Caco-2 (cell line): ENCODE data around the gene TRAPPC2. TPM values are rescaled to one million over a fixed set of nuclear protein-coding genes. Genes with fewer than 3 reads are reported as not detected.

Experiments
- BruUV-seq: library from RNA; stranded (reverse); fragments of 400-500 nt; replicated peaks from 2 replicates; lab custom pipeline; 2021; lab: Mats Ljungman, UMichigan
- CTCF ChIA-PET: fragments of 300-600 bp; sonication (Branson Sonifier 250); formaldehyde crosslinking; loops from one replicate; lab custom pipeline; 2022; ENCODE audit warnings: antibody characterized with exemption; lab: Charles Lee
- POLR2A ChIA-PET: fragments of 300-600 bp; sonication (Branson Sonifier 250); formaldehyde crosslinking; loops from one replicate; lab custom pipeline; 2022; ENCODE audit warnings: antibody characterized with exemption; lab: Charles Lee
- DNase-seq, 2 experiments: peaks; one replicate each; pipeline versions ENCODE4 v3.0.0 to v3.0.0-alpha.2; 2020 to 2022
- H3K27me3 ChIP-seq: replicated peaks from 2 replicates; pipeline ENCODE4 v1.6.0; 2011; ENCODE audit warnings: low read length; ENCODE audit not compliant: control insufficient read depth, insufficient read depth
- H3K36me3 ChIP-seq: 2 replicates; pipeline ENCODE4 v1.5.1; 2011; ENCODE audit warnings: low read length; ENCODE audit not compliant: control insufficient read depth, insufficient read depth
- H3K4me1 ChIP-seq: fragments of 250-450 bp; sonication (Bioruptor Pico); 2 replicates; pipeline ENCODE4 v1.5.1; 2020; ENCODE audit warnings: mild to moderate bottlenecking
- H3K4me3 ChIP-seq: 2 replicates; pipeline ENCODE4 v1.5.1; 2011; ENCODE audit warnings: low read depth, mild to moderate bottlenecking, control low read depth, low read length
- H3K9me3 ChIP-seq: fragments of 250-450 bp; sonication (Bioruptor Pico); 2 replicates; pipeline ENCODE4 v1.5.1; 2020; ENCODE audit warnings: mild to moderate bottlenecking, moderate library complexity
- H3K27ac Mint-ChIP-seq: one replicate; pipeline ENCODE4 v1.8.0; 2022; ENCODE audit warnings: mixed read lengths; ENCODE audit not compliant: unreplicated experiment
- H3K27me3 Mint-ChIP-seq: one replicate; pipeline ENCODE4 v1.8.0; 2022; ENCODE audit warnings: mixed read lengths; ENCODE audit not compliant: insufficient read depth, unreplicated experiment
- H3K36me3 Mint-ChIP-seq: one replicate; pipeline ENCODE4 v1.8.0; 2022; ENCODE audit warnings: mild to moderate bottlenecking, mixed read lengths; ENCODE audit not compliant: insufficient read depth, unreplicated experiment
- H3K4me1 Mint-ChIP-seq: one replicate; pipeline ENCODE4 v1.8.0; 2022; ENCODE audit warnings: low read depth, mixed read lengths; ENCODE audit not compliant: unreplicated experiment
- H3K4me3 Mint-ChIP-seq: one replicate; pipeline ENCODE4 v1.8.0; 2022; ENCODE audit warnings: mild to moderate bottlenecking, moderate library complexity, mixed read lengths; ENCODE audit not compliant: unreplicated experiment
- H3K9me3 Mint-ChIP-seq: one replicate; pipeline ENCODE4 v1.8.0; 2022; ENCODE audit warnings: mixed read lengths; ENCODE audit not compliant: unreplicated experiment
- CTCF ChIP-seq, 2 experiments: fragments of 200-600 bp in 1 of 2; IDR thresholded peaks; 1 replicate in 1 of 2; 2 replicates in 1 of 2; pipeline versions ENCODE4 v1.5.1 to v1.8.0; 2011 to 2022; ENCODE audit warnings: antibody characterized with exemption in 1 of 2, control low read depth in 1 of 2, inconsistent platforms in 1 of 2, low read depth in 1 of 2, low read length in 1 of 2, mild to moderate bottlenecking in 1 of 2, moderate library complexity in 1 of 2; ENCODE audit not compliant: insufficient read depth in 1 of 2, severe bottlenecking in 1 of 2, unreplicated experiment in 1 of 2
- intact Hi-C: fragments of 100-400 bp; cut with micrococcal nuclease; formaldehyde crosslinking; loops from one replicate; pipeline ENCODE4 v1.10.0; 2022; ENCODE audit not compliant: unreplicated experiment
- total RNA-seq: library from RNA; stranded (reverse); gene quantifications from 2 replicates; pipeline ENCODE4 v1.2.3, GENCODE V29; 2022

Gene TRAPPC2
- total RNA-seq, 1 experiment from 2014 or later, result 19.3 TPM

- Mint-ChIP-seq H3K36me3 (peaks cover 23% of the 10 kb centered on the region), H3K27ac (no peak overlapping the region), H3K9me3 (no peaks in the 10 kb centered on the region), H3K27me3 (no peaks in the 10 kb centered on the region), H3K4me3 (no peak overlapping the region), H3K4me1 (peaks cover 8% of the 10 kb centered on the region)
- Histone ChIP-seq H3K27me3 (no peaks in the 10 kb centered on the region), H3K36me3 (no peaks in the 10 kb centered on the region), H3K4me1 (peaks cover 6% of the 10 kb centered on the region; the same call in 1 of the 2 replicates), H3K9me3 (no peaks in the 10 kb centered on the region), H3K4me3 (no peak overlapping the region)
- DNase-seq, result no peak
- POLR2A ChIA-PET, result no interaction called here
- intact Hi-C loops, result no loop called here
- CTCF ChIA-PET, result no interaction called here
- no TSS peak for BruUV-seq
- no peak for TF ChIP-seq CTCF (IDR thresholded peaks at IDR 0.05; ENCODE audit: insufficient read depth in 1 of 2, low read depth in 1 of 2, low read length in 1 of 2, severe bottlenecking in 1 of 2, unreplicated experiment in 1 of 2)
Measured at GRCh38 chrX:13717700-13718472, 16.5 kb downstream of the TRAPPC2 start.

- no peaks in the 10 kb centered on the region for H3K9me3 ChIP-seq
- Mint-ChIP-seq H3K27me3 (no peaks in the 10 kb centered on the region), H3K27ac (no peak overlapping the region), H3K9me3 (no peaks in the 10 kb centered on the region), H3K4me1 (peaks cover 8% of the 10 kb centered on the region), H3K36me3 (peaks cover 27% of the 10 kb centered on the region), H3K4me3 (no peak overlapping the region)
- no peak overlapping the region for H3K4me3 ChIP-seq
- ChIA-PET POLR2A (no interaction called here), CTCF (no interaction called here)
- DNase-seq, result no peak
- no TSS peak for BruUV-seq
- no peak for TF ChIP-seq CTCF (IDR thresholded peaks at IDR 0.05; ENCODE audit: insufficient read depth in 1 of 2, low read depth in 1 of 2, low read length in 1 of 2, severe bottlenecking in 1 of 2, unreplicated experiment in 1 of 2)
- no peaks in the 10 kb centered on the region; the same call in 1 of the 2 replicates for H3K4me1 ChIP-seq
- H3K36me3 ChIP-seq, result no peaks in the 10 kb centered on the region
- intact Hi-C loops, result no loop called here
- H3K27me3 ChIP-seq, result no peaks in the 10 kb centered on the region
Measured at GRCh38 chrX:13716905-13717304, 17.5 kb downstream of the TRAPPC2 start.

- POLR2A ChIA-PET, result no interaction called here
- CTCF ChIA-PET, result no interaction called here
- TF ChIP-seq CTCF (IDR thresholded peaks at IDR 0.05; ENCODE audit: insufficient read depth in 1 of 2, low read depth in 1 of 2, low read length in 1 of 2, severe bottlenecking in 1 of 2, unreplicated experiment in 1 of 2), result no peak
- H3K4me3 Mint-ChIP-seq, result no peak overlapping the region
- no peaks in the 10 kb centered on the region for H3K27me3 ChIP-seq
- intact Hi-C loops, result no loop called here
- no peaks in the 10 kb centered on the region for H3K36me3 ChIP-seq
- no peak for DNase-seq
- H3K9me3 ChIP-seq, result no peaks in the 10 kb centered on the region
- H3K4me1 Mint-ChIP-seq, result peaks cover 8% of the 10 kb centered on the region
- H3K4me3 ChIP-seq, result no peak overlapping the region
- peaks cover 27% of the 10 kb centered on the region for H3K36me3 Mint-ChIP-seq
- BruUV-seq, result no TSS peak
- H3K9me3 Mint-ChIP-seq, result no peaks in the 10 kb centered on the region
- no peak overlapping the region for H3K27ac Mint-ChIP-seq
- H3K4me1 ChIP-seq, result no peaks in the 10 kb centered on the region; the same call in 1 of the 2 replicates
- no peaks in the 10 kb centered on the region for H3K27me3 Mint-ChIP-seq
Measured at GRCh38 chrX:13716455-13716854, 18.0 kb downstream of the TRAPPC2 start.
